Measurements from ENCODE around the gene FIGNL2.

FIGNL2 gene

DNA sequence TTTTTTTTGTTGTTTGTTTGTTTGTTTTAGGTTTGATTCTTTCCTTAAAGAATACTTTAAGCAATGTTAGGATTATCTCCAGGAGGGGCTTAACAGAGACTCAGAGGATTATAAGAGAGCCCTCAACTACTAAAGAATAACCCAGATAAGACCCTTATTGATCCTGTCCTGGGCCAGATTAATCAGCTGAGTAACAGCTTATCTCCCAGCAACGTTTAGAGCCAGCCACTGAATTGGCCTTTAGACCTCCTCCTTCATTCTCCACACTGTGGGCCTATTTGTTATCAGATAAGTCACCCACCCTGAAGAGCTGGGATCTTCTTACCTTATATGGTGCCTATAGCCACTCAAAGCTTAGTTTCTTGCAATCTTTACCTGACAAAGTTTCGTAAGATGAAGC lies 71.1 kb downstream of the FIGNL2 start:
- H3K27ac Mint-ChIP-seq = no peak overlapping the region
- H3K9me3 Mint-ChIP-seq = no peaks in the 10 kb centered on the region
- H3K4me3 Mint-ChIP-seq = no peak overlapping the region
- no peaks in the 10 kb centered on the region for H3K4me1 Mint-ChIP-seq
- H3K36me3 Mint-ChIP-seq (ENCODE audit: low read depth) = no peaks in the 10 kb centered on the region
- peaks cover 14% of the 10 kb centered on the region for H3K27me3 Mint-ChIP-seq (ENCODE audit: low read depth)
- no peak for TF ChIP-seq CTCF (IDR thresholded peaks at IDR 0.05; ENCODE audit: unreplicated experiment in 3 of 3)

DNA sequence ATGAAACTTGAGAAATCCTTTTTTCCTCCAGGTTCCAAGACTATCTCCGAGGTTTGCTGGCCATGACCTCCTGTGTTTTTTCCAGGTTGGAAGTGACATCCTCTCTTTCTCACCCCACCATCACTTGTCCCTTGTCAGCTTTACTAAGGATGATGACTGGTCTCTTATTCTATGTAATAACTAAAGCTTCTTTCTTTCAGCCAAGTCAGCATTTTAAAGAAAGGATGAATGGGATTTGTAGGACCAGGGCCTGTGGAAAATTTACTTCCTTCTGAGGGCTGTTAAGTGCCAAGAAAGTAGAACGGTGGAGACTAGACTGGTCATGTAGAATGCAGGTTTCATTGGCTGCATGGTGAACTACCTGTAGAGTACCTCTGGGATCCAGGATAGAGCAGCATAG lies 73.6 kb downstream of the FIGNL2 start:
- Mint-ChIP-seq H3K4me1 (no peaks in the 10 kb centered on the region), H3K9me3 (no peaks in the 10 kb centered on the region), H3K4me3 (no peak overlapping the region), H3K36me3 (ENCODE audit: low read depth) (no peaks in the 10 kb centered on the region), H3K27me3 (ENCODE audit: low read depth) (peaks cover 8% of the 10 kb centered on the region), H3K27ac (no peak overlapping the region)
- TF ChIP-seq CTCF (IDR thresholded peaks at IDR 0.05; ENCODE audit: unreplicated experiment in 3 of 3) = no peak

GRCh38 chr12:51773145-51773869 lies 75.2 kb downstream of the FIGNL2 start:
- TF ChIP-seq CTCF (IDR thresholded peaks at IDR 0.05; ENCODE audit: unreplicated experiment in 3 of 3) = no peak
- H3K27ac Mint-ChIP-seq = no peak overlapping the region
- H3K36me3 Mint-ChIP-seq (ENCODE audit: low read depth) = no peaks in the 10 kb centered on the region
- no peaks in the 10 kb centered on the region for H3K9me3 Mint-ChIP-seq
- H3K4me3 Mint-ChIP-seq = no peak overlapping the region
- H3K27me3 Mint-ChIP-seq (ENCODE audit: low read depth) = peaks cover 8% of the 10 kb centered on the region
- no peaks in the 10 kb centered on the region for H3K4me1 Mint-ChIP-seq

DNA sequence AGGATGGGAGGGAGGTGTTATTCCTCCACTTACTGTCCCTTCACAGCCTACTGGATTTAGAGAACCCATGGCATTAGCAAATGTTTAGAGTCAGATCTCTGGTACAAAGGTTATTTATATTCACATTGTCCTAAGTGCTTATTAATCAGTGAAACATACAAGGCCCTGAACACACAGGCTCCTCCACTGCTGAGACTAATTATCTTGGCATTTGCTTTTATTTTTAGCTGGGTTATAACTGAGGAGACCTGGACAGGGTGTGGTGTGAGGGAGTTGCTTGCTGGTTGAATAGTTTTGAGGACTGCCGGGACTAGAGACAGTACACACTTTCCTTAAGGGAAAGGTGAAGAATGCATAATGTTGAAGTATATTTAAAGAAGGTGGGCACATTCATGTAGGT lies 77.5 kb downstream of the FIGNL2 start:
- Mint-ChIP-seq H3K27me3 (ENCODE audit: low read depth) (peaks cover 6% of the 10 kb centered on the region), H3K4me3 (no peak overlapping the region), H3K36me3 (ENCODE audit: low read depth) (no peaks in the 10 kb centered on the region), H3K27ac (no peak overlapping the region), H3K9me3 (no peaks in the 10 kb centered on the region), H3K4me1 (no peaks in the 10 kb centered on the region)
- no peak for TF ChIP-seq CTCF (IDR thresholded peaks at IDR 0.05; ENCODE audit: unreplicated experiment in 3 of 3)
